ENCODE data around the gene RAB1A.
"Not testable (repeated sequence)": the region's sequence is repeated elsewhere in the genome, so short reads cannot be mapped to it uniquely, and the experiment has no call there.

The RAB1A gene

DNA sequence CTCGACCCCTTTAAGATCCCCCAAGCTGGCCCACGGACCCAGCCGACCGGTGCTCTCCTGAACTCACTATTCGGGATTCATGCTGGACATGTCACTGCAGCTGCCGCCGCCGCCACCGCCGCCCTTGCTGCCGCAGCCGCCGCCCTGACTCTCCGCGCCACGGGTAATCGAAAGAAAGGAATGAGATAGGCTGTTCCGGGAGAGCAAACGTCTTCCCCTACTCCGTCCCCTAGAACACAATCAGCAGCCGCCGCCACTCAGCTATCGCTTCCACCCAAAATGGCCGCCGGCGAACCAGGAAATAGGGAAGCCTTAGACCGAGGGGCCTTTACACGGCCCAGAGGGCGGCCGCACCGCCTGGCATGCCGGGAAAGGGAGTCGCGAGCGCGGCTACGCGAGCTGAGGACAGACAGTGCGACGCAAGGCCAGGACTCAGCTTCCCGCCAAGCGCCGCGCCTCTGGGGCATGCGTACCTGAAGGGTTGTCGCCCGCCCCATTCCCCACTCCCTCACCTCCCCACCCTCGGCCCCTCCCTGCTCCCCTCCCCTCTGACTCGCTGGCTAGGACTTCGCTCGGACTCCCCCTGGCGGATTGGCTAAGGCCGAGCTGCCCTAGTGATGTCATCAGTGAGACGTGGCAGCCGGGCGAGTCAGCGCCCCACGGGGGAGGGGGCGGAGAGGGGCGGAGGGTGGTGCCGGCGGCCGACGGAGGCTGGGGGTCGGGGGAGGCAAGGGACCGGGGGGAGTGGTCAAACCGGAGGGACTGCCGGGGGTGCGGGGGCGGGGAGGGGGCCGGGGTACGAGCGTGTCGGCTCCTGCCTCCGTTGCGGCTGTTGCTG lies at the start of gene RAB1A:
Gene RAB1A (minus strand): TSS at position 281 of the 838 bp plus-strand sequence. CDS start 191 bp downstream, at position 90.
- DNase-seq (ENCODE audit: low spot score), result peak; percentile 95

DNA sequence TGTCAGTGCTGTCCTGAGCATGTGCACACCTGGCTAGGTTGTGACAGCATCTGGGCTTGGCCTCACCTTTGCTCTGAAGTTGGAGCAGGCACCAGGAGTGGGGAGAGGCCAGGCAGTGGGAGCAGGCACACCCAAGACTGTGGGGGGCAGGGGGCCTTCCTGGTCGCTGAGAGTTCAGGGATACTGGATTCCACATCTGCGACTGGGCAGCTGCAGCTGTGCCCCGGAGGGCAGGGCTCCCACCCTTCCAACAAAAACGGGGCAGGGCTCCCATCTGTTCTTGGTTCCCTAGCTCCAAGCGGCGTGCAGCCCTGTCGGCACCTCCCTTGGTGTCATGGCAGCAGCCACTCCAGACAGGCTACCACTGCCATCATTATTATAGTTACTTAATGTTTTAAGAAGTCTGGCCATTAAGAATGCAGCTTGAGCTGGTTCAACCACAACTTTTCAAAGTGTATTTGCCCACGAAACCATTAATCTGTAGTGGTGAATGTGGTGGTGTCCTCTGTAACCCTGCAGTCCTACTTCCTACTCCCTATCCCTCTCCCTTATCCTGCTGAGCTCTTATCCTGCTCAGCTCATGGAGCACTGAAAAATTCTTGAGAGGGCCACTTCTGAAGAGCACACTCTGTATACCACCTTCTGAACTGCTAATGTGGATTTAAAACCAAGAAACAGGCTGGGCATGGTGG lies 48.0 kb upstream of the RAB1A start:
- DNase-seq (ENCODE audit: low spot score), result no peak

DNA sequence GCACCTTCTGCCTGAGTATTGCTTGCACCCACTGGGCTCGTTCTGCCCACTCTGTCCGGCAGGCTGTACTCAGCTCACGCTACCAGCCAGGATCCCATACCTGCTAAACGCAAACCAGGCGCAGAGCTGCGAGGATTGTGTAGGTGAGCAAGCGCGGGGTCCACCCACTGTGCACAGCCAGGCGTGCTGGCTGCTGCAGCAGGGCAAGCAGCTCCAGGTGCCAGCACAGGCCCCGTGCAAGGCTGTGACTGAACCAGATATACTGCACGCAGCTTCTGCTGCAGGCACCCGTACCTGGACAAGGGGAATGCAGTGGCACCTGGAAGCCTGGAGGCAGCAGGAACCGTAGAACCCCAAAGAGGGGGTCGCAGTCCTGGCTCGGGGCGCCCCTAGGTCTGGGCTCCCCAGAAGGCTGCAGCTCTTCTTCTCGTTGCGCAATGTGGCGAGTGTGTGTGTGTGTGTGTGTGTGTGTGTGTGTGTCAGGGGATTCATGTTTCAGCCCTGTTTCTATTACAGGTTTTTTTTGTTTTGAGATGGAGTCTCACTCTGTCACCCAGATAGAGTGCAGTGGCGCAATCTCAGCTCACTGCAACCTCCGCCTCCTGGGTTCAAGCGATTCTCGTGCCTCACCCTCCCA lies 46.1 kb upstream of the RAB1A start:
- no peak for DNase-seq (ENCODE audit: low spot score)

DNA sequence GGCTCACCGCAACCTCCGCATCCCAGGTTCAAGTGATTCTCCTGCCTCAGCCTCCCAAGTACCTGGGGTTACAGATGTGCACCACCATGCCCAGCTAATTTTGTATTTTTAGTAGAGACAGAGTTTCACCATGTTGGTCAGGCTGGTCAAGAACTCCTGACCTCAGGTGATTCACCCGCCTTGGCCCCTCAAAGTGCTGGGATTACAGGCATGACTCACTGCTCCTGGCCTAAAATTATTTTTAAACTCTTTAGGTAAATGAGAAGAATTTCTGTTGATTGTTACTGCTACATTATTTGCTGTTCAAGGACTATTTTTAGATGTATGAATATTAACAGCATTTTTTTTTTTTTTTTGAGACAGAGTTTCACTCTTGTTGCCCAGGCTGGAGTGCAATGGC lies 44.1 kb upstream of the RAB1A start:
- DNase-seq (ENCODE audit: low spot score), result not testable (repeated sequence)

DNA sequence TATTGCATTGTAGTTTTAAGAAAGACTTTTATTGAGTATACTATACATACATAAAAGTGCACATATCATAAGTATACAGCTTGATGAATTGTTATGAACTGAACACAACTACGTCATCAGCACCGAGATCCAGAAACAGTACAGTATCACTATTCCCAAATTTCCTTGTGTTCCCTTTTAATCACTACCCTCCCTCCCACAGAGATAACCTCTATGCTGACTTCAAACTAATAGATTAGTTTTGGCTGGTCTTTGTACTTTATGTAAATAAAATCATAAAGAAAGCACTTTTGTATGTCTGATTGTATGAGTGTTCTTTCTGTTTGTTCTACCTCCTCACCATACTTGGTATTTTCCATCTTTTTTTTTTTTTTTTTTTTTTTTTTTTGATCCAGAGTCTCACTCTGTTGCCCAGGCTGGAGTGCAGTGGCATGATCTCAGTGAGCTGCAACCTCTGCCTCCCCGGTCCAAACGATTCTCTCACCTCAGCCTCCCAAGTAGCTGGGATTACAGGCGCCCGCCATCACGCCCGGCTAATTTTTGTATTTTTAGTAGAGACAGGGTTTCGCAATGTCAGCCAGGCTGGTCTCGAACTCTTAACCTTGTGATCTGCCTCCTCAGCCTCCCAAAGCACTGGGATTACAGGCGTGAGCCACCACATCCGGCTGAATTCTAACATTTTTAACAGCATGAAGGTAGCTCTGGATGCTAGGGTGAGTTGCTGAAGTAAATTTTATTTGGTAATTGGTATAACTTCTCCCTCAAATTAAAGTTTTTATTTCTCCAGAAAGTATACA lies 43.3 kb upstream of the RAB1A start:
- no peak for DNase-seq (ENCODE audit: low spot score)

DNA sequence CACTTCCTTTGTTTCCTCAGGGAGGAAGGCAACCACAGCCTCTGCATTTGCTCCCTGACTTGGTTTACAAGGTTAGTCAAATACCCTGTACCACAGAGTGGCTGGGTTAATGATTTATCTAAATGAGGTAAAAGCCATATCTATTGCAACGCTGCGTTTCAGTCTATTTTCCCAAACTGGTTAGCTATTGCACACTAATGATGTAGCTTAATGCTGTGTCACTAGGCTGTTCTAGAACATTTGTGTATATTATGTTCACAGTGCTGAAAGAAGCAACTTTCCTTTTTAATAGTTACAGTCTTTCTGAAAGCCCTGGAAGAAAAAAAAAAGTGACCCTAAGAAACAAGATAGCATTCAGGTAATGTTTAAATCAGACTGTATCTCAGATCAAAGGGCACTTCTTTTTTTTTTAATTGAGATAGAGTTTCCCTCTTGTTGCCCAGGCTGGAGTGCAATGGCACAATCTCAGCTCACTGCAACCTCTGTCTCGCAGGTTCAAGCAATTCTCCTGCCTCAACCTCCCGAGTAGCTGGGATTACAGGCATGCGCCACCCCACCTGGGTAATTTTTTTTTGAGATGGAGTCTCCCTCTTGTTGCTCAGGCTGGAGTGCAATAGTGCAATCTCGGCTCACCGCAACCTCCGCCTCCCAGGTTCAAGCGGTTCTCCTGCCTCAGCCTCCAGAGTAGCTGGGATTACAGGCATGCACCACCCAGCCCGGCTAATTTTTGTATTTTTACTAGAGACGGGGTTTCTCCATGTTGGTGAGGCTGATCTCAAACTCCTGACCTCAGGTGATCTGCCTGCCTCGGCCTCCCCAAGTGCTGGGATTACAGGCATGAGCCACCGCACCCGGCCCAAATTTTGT lies 40.9 kb upstream of the RAB1A start:
- not testable (repeated sequence) for DNase-seq (ENCODE audit: low spot score)

DNA sequence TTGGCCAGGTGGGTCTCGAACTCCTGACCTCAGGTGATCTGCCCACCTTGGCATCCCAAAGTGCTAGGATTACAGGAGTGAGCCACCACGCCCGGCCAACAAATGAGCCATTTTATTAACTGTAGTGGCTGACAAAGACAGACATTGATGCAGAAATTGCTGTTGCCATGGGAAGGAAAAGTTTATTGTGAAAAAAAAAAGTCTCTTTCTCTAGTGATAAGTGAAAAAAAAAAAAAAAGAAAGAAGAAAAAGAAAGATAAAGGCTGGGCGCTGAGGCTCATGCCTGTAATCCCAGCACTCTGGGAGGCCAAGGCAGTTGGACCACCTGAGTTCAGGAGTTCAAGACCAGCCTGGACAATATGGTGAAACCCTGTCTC lies 39.8 kb upstream of the RAB1A start:
- DNase-seq (ENCODE audit: low spot score), result no peak

DNA sequence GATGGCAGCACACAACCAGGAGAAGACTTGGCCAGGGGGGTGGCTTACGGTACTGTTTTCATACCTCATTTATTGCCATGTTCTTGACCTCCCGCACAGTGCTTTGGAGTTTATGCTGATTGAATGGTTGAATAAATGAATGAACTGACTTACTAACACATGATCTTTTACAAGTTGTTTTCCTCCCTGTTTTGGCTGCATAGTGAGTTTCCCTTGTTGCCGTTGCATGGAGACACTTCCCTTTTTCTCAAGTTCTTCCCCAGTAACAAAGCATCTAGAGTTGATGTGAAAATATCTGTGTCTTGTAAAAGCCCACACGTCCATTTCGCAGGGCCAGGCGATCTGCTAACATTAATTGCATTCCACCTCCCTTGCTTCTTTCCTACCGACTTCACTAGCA lies 35.7 kb upstream of the RAB1A start:
- no peak for DNase-seq (ENCODE audit: low spot score)

DNA sequence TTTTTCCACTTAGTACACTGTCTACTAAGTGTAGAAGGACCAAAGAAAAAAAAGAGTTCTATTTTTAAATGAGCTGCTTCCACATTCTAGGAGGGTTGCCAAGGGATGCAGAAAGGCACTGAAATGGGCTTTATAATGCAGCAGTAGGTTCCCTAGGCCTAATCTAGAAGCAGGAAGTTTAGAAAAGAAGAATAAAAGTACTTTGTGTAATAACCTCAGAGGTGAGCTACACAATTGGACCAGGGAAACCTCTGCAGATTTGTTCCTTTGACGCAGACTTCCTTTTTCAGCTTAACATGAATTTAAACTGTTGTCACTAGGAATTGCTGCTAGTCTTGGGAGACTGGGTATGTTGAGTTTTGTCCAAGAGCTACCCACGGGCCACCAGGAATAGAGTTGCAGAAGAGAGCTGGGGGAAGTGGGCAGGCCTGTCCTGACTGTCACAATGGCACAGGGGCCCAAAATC lies 34.6 kb upstream of the RAB1A start:
- DNase-seq (ENCODE audit: low spot score), result no peak

DNA sequence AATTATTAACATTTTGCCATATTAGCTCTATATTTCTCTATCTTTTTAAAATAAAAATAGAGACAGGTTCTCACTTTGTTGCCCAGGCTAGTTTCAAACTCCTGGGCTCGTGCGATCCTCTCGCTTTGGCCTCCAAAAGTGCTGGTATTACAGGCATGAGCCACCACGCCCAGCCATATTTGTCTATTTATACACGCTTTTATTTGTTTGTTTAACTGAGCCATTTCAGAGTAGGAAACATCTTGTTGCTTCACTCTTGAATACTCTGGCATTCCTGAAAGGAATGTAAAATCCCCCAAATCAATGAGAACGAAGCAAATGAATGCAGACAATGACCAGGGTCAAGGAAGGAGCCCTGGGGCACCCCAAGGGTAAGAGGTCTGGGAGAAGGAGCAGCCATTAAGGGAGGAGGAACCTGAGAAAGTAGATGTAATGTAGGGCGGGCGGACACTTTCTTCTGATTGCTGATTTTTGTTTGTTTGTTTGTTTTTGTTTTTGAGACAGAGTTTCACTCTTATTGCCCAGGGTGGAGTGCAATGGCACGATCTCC lies 31.7 kb upstream of the RAB1A start:
- no peak for DNase-seq (ENCODE audit: low spot score)

DNA sequence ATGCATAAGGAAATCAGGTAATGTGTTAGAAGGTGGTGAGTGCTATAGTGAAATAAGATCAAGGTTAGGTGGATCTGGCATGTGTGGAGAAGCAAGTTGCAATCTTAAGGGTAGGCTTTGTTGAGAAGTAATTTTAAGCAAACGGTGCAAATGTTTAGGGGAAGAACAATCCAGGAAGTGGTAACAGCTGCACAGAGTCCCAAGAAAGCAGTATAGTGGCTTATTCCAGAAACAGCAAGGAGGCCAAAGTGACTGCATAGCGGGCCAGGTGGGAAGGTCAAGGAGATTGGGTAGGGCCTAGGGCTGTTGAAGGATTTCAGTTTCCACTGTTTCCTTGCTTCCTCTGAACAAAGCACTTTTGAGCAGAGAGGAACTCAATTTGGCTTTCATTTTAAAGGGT lies 30.0 kb upstream of the RAB1A start:
- DNase-seq (ENCODE audit: low spot score), result no peak

DNA sequence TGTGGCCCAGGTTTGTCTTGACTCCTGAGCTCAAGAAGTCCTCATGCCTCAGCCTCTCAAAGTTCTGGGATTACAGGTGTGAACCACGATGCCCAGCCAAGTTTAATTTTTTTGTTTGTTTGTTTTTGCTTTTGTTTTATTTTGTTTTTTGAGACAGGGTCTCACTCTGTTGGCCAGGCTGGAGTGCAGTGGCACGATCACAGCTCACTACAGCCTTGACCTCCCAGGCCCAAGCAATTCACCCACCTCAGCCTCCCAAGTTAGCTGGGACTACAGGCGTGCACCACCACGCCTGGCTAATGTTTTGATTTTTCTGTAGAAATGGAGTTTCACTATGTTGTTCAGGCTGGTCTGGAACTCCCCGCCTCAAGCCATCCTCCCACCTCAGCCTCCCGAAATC lies 29.4 kb upstream of the RAB1A start:
- no peak for DNase-seq (ENCODE audit: low spot score)

DNA sequence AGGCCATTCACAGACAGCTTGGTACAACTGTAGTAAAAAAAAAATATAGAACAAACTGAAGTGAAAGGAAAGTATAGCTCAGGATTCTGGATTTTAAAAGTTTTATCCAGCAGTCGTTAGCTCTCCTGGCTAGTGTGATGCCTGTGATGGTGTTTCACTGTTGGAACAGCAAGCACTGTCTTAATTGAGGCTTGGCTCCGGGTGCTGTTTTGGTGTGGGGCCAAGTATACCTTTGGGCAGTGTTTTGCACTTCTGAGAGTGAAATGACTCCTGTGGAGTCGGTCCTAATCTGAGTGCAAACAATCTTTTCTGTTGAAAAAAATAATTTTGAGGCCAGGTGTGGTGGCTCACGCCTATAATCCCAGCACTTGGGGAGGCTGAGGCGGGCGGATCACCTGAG lies 28.7 kb upstream of the RAB1A start:
- no peak for DNase-seq (ENCODE audit: low spot score)

DNA sequence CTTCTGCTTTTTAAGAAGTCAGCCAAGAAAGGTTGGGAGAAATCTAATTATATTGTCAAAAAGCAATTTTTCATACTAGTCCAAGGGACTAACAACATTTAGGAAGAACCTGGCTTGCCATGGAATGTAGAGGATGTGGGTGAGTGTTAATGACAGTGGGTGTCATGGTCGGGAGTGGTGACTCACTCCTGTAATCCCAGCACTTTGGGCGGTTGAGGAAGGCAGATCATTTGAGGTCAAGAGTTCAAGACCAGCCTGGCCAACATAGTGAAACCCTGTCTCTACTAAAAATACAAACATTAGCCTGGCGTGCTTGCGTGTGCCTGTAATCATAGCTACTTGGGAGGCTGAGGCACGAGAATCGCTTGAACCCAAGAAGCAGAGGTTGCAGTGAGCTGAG lies 27.9 kb upstream of the RAB1A start:
- DNase-seq (ENCODE audit: low spot score), result not testable (repeated sequence)

DNA sequence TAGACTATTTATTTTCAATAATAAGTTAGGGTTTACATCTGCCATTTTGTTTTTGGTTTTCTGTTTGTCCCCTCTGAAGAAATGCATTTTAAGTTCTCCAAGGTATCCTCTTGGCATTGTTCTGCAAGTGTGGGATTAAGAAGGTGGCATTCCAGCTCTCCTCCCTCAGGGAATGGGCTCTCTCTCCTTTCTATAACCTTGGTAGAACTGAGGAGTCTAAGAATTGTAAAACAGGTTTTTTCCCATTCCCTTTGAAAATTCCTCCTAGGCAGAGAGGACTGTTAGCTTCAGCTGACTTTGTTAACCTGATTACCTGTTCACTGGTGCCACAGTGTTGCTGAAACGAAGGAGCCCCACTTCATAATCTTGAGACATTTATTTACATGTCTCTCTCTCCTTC lies 26.1 kb upstream of the RAB1A start:
- no peak for DNase-seq (ENCODE audit: low spot score)

DNA sequence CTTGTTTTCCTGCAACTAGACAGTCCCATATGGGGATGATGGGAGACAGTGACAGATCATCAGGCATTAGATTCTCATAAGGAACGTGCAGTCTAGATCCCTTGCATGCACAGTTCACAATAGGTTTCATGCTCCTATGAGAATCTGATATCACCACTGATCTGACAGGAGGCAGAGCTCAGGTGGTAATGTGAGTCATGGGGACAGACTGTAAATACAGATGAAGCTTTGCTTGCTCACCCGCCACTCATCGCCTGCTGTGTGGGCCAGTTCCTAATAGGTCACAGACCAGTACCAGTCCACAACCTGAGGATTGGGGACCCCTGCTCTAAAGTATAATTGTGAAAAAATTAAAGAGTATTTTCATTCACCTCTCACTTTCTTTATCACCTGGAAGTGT lies 23.6 kb upstream of the RAB1A start:
- DNase-seq (ENCODE audit: low spot score), result no peak

DNA sequence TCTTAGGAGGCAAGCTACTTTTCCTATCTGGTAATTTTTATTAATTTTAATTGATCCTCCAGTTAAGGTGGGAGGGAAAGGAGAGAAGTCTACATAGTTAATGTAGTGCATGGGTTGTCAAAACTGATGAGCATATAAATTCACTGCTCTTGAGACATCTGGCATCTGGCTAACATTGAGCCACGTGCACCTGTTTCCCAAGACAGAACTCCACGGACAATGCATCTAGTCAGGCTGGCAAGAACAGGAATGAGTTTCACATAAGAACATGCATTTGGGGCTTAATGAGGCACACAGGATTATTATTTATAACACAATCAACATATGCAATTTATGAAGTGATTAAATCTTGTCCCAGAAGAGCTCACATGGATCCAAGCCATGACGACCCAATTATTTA lies 16.2 kb upstream of the RAB1A start:
- DNase-seq (ENCODE audit: low spot score), result no peak

DNA sequence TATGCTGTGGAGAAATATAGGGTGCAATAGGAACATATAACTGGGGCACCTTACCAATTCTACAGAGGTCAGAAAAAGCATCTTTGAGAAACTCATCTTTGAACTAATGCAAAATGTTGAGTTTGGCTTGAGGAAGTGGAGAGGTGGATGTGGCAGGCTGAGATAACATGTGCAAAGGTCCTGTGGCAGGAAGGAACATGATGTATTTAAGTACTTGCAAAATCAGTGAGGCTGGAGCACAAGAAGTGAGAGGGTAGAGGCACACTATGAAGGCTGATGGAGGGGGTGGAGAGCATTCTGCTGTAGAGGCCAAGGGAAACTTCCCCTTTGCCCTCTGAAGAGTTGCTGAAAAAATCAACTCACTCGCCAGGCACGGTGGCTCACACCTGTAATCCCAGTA lies 14.7 kb upstream of the RAB1A start:
- no peak for DNase-seq (ENCODE audit: low spot score)

DNA sequence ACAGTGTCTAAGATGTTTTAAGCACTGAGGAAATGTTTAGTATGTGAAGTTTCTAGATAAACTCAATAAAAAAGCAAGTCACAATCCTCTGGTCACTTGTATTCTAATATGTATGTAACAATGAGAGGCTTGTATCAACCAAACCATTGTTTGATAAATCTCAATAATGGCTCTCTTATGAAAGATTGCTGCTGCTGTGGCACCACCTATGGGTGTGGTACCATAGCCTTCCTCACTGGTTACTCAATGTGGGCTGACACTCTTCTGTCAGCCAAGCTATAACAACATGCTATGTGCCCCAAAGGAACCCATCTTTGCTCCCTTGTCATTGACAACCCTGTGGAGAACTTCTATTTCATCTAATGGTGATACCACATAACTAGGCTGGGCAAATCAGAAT lies 12.6 kb upstream of the RAB1A start:
- peak; percentile 37 for DNase-seq (ENCODE audit: low spot score)

DNA sequence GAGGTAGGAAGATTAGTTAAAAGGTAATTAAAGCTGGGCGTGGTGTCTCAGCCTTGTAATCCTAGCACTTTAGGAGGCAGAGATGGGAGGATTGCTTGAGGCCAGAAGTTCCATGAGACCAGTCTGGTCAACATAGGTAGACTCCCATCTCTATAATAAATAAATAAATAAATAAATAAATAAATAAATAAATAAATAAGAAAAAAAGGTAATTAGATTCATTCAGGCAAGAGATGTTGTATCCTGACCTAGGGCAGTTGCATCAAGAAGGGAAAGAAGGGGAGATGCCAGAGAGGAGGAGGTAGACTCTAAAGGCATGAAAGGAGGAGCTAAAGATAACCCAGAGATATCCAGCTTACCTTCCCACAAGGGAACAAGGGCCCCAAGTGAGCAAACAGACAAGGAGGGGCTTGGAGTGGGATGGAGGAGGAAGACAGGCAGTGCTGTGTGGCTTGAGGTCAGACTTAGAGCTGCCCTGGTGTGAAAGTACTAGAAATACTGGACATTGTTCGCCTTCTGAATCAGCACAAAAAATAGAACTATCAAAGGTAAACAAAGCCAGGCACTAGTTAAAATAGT lies 7.4 kb upstream of the RAB1A start:
- no peak for DNase-seq (ENCODE audit: low spot score)

DNA sequence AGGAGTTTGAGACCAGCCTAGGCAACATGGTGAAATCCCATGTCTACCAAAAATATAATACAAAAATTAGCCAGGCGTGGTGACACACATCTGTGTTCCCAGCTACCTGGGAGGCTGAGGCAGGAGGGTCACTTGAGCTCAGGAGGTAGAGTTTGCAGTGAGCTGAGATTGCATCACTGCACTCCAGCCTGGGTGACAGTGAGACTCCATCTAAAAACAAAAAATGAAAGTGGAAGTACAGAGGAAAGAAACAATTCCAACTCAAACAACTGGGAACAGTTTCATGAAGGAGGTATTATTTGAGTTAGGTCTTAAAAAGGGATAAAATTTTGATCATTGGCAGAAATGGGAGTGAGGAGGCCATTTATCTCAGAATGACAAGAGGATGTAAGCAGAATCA lies 6.3 kb upstream of the RAB1A start:
- DNase-seq (ENCODE audit: low spot score), result no peak

All from D341Med (cell line).